ACHN (cell line): ENCODE measurements around the gene PPP4R4.
"Not testable (repeated sequence)": the region's sequence is repeated elsewhere in the genome, so short reads cannot be mapped to it uniquely, and the experiment has no call there.

Source experiments
- DNase-seq: peaks from one replicate; pipeline ENCODE4 v3.0.0-alpha.2; 2015
- in situ Hi-C: cut with HindIII; loops from 2 replicates; pipeline ENCODE4 v1.10.0; 2017; ENCODE audit warnings: low sequenced_read_pairs, low pct_ligation_motif_present, low pct_unique_long_range_greater_than_20kb

PPP4R4 gene

GRCh38 chr14:94225460-94226378, 51.6 kb downstream of the PPP4R4 start:
- in situ Hi-C loops, result no loop called here
- DNase-seq, result no peak

GRCh38 chr14:94227029-94227428, 52.9 kb downstream of the PPP4R4 start:
- no peak for DNase-seq
- in situ Hi-C loops, result no loop called here

GRCh38 chr14:94237046-94237445, 62.9 kb downstream of the PPP4R4 start:
- in situ Hi-C loops, result no loop called here
- DNase-seq, result no peak

GRCh38 chr14:94237983-94238382, 63.9 kb downstream of the PPP4R4 start:
- in situ Hi-C loops, result no loop called here
- no peak for DNase-seq

GRCh38 chr14:94239406-94239805, 65.3 kb downstream of the PPP4R4 start:
- in situ Hi-C loops, result no loop called here
- DNase-seq, result no peak

GRCh38 chr14:94244182-94244581, 70.1 kb downstream of the PPP4R4 start:
- no peak for DNase-seq

GRCh38 chr14:94264195-94264594, 90.1 kb downstream of the PPP4R4 start:
- DNase-seq, in situ Hi-C loops: not testable (repeated sequence)

More at GRCh38 chr14:94244182-94244581, 70.1 kb downstream of the PPP4R4 start:
- in situ Hi-C loops, result no loop called here

- in situ Hi-C loops, result no loop called here
- no peak for DNase-seq
Measured at GRCh38 chr14:94267352-94267751, 93.2 kb downstream of the PPP4R4 start.

- DNase-seq, in situ Hi-C loops: not testable (repeated sequence)
Measured at GRCh38 chr14:94268582-94268981, 94.5 kb downstream of the PPP4R4 start.

GRCh38 chr14:94269156-94269555, 95.0 kb downstream of the PPP4R4 start:
- no peak for DNase-seq
- in situ Hi-C loops, result no loop called here

GRCh38 chr14:94276898-94277561, 102.9 kb downstream of the PPP4R4 start:
- in situ Hi-C loops, DNase-seq: not testable (repeated sequence)

- in situ Hi-C loops, result no loop called here
Measured at GRCh38 chr14:94278731-94279130, 104.6 kb downstream of the PPP4R4 start.

GRCh38 chr14:94282991-94283723, 109.0 kb downstream of the PPP4R4 start:
- in situ Hi-C loops, result no loop called here
- no peak for DNase-seq

More at GRCh38 chr14:94278731-94279130, 104.6 kb downstream of the PPP4R4 start:
- DNase-seq, result no peak

- DNase-seq, result no peak
- in situ Hi-C loops, result no loop called here
Measured at GRCh38 chr14:94284221-94284620, 110.1 kb downstream of the PPP4R4 start.

GRCh38 chr14:94285158-94285557, 111.0 kb downstream of the PPP4R4 start:
- DNase-seq, result no peak
- in situ Hi-C loops, result no loop called here

- no peak for DNase-seq
- in situ Hi-C loops, result no loop called here
Measured at GRCh38 chr14:94288610-94289465, 114.7 kb downstream of the PPP4R4 start.

GRCh38 chr14:94290197-94290596, 116.1 kb downstream of the PPP4R4 start:
- in situ Hi-C loops, result no loop called here
- no peak for DNase-seq
